ENCODE measurements around the gene TAF4. TPM values are rescaled to one million over a fixed set of nuclear protein-coding genes. Genes with fewer than 3 reads are reported as not detected.
"Not testable (repeated sequence)": the region's sequence is repeated elsewhere in the genome, so short reads cannot be mapped to it uniquely, and the experiment has no call there.

The TAF4 gene
- total RNA-seq, 1 donor from 2014 or later, result 22.2 TPM

DNA sequence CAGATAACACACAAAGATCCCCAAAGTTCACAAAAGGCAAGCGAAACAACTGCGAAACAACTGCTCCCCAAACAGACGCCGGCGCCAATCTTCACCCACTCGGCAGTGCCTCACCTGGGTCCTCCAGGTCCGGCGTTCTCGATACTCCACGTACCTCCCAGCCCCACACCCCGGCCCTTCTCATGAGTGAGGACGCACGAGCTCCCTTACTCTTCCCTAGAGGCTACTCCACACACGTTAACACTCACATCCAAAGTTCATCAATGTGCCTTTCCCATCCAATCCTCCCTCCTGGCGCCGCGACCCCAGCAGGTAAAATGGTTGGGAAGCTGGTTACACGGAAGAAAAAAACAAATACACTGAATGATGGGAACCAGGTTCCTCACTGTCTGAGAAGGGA, 77.0 kb downstream of the TAF4 start:
- Mint-ChIP-seq H3K4me3 (no peak overlapping the region), H3K27me3 (no peaks in the 10 kb centered on the region), H3K27ac (peak overlapping the region; percentile 17), H3K9me3 (peaks cover 10% of the 10 kb centered on the region), H3K36me3 (peaks cover 53% of the 10 kb centered on the region), H3K4me1 (ENCODE audit: unreplicated experiment) (no peaks in the 10 kb centered on the region)
- TF ChIP-seq, protein P1, sequence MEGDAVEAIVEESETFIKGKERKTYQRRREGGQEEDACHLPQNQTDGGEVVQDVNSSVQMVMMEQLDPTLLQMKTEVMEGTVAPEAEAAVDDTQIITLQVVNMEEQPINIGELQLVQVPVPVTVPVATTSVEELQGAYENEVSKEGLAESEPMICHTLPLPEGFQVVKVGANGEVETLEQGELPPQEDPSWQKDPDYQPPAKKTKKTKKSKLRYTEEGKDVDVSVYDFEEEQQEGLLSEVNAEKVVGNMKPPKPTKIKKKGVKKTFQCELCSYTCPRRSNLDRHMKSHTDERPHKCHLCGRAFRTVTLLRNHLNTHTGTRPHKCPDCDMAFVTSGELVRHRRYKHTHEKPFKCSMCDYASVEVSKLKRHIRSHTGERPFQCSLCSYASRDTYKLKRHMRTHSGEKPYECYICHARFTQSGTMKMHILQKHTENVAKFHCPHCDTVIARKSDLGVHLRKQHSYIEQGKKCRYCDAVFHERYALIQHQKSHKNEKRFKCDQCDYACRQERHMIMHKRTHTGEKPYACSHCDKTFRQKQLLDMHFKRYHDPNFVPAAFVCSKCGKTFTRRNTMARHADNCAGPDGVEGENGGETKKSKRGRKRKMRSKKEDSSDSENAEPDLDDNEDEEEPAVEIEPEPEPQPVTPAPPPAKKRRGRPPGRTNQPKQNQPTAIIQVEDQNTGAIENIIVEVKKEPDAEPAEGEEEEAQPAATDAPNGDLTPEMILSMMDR (conservative IDR thresholded peaks at IDR 0.05), result no peak
- DNase-seq (ENCODE audit: extremely low spot score, unreplicated experiment), result no peak

- Mint-ChIP-seq H3K27ac (no peak overlapping the region), H3K9me3 (peaks cover 6% of the 10 kb centered on the region), H3K27me3 (no peaks in the 10 kb centered on the region), H3K4me3 (no peak overlapping the region), H3K4me1 (ENCODE audit: unreplicated experiment) (no peaks in the 10 kb centered on the region), H3K36me3 (peaks cover 36% of the 10 kb centered on the region)
- TF ChIP-seq, protein P1 (conservative IDR thresholded peaks at IDR 0.05), result no peak
- DNase-seq (ENCODE audit: extremely low spot score, unreplicated experiment), result no peak
These were observed 78.8 kb downstream of the TAF4 start for GRCh38 chr20:61986762-61987321.

GRCh38 chr20:61985096-61985495, 80.6 kb downstream of the TAF4 start:
- Mint-ChIP-seq H3K4me3 (no peak overlapping the region), H3K36me3 (peaks cover 24% of the 10 kb centered on the region), H3K27ac (no peak overlapping the region), H3K27me3 (no peaks in the 10 kb centered on the region), H3K4me1 (ENCODE audit: unreplicated experiment) (peaks cover 9% of the 10 kb centered on the region), H3K9me3 (no peaks in the 10 kb centered on the region)
- no peak for DNase-seq (ENCODE audit: extremely low spot score, unreplicated experiment)
- TF ChIP-seq, protein P1 (conservative IDR thresholded peaks at IDR 0.05), result no peak

DNA sequence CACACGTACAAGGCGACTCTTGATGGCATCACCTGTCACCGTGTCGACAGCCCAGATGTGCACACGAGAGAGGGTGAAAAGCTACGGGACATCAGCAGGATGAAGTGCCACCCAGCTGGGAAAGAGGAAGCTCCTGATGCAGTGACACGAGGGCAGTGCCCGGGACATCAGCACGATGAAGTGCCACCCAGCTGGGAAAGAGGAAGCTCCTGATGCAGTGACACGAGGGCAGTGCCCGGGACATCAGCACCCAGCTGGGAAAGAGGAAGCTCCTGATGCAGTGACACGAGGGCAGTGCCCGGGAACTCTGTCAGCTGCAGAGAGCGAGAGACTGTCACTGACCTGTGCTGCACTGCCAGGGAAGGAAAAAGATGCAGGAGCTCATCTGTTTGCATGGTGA, 81.2 kb downstream of the TAF4 start:
- not testable (repeated sequence) for DNase-seq (ENCODE audit: extremely low spot score, unreplicated experiment); H3K9me3 Mint-ChIP-seq

GRCh38 chr20:61983965-61984364, 81.7 kb downstream of the TAF4 start:
- H3K4me3 Mint-ChIP-seq, result no peak overlapping the region
- H3K27ac Mint-ChIP-seq, result no peak overlapping the region
- H3K27me3 Mint-ChIP-seq, result no peaks in the 10 kb centered on the region
- DNase-seq (ENCODE audit: extremely low spot score, unreplicated experiment), result no peak
- no peaks in the 10 kb centered on the region for H3K9me3 Mint-ChIP-seq
- TF ChIP-seq, protein P1 (conservative IDR thresholded peaks at IDR 0.05), result no peak
- H3K4me1 Mint-ChIP-seq (ENCODE audit: unreplicated experiment), result peaks cover 9% of the 10 kb centered on the region
- H3K36me3 Mint-ChIP-seq, result peaks cover 20% of the 10 kb centered on the region

More for the DNA sequence above, 81.2 kb downstream of the TAF4 start:
- not testable (repeated sequence) for H3K4me1 Mint-ChIP-seq (ENCODE audit: unreplicated experiment); H3K4me3 Mint-ChIP-seq; H3K27ac Mint-ChIP-seq; H3K27me3 Mint-ChIP-seq
- peaks cover 20% of the 10 kb centered on the region for H3K36me3 Mint-ChIP-seq

DNA sequence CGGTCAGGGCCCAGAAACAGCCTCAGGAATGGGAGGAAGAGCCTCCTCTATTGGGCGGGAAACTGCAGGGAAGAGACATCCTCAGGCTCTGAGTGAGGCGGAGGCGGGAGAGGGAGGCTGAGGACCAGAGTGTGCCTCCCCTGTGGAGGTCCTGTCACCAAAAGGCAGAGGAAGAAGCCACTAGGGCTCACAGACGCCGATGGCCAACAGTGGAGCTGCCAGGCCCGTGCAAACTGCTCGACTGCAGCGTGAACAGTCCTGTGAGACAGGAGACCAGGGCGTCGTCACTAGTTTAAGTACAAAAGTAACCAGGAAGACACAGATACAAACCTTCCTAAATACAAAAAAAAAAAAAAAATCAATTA, 82.7 kb downstream of the TAF4 start:
- DNase-seq (ENCODE audit: extremely low spot score, unreplicated experiment), result no peak
- Mint-ChIP-seq H3K27ac (no peak overlapping the region), H3K4me1 (ENCODE audit: unreplicated experiment) (peaks cover 9% of the 10 kb centered on the region), H3K27me3 (no peaks in the 10 kb centered on the region), H3K4me3 (no peak overlapping the region), H3K9me3 (no peaks in the 10 kb centered on the region), H3K36me3 (peaks cover 20% of the 10 kb centered on the region)
- TF ChIP-seq, protein P1 (conservative IDR thresholded peaks at IDR 0.05), result no peak
